ENCODE results near the gene KIAA1143. TPM values are rescaled to one million over a fixed set of nuclear protein-coding genes. Genes with fewer than 3 reads are reported as not detected.

KIAA1143 gene
- total and polyA plus RNA-seq, 9 of the 15 experiments (the other 6 are each of a cell fraction or from before 2014, with no cell fraction given) = 25.6 to 72.0 (median 42.2) TPM

DNA sequence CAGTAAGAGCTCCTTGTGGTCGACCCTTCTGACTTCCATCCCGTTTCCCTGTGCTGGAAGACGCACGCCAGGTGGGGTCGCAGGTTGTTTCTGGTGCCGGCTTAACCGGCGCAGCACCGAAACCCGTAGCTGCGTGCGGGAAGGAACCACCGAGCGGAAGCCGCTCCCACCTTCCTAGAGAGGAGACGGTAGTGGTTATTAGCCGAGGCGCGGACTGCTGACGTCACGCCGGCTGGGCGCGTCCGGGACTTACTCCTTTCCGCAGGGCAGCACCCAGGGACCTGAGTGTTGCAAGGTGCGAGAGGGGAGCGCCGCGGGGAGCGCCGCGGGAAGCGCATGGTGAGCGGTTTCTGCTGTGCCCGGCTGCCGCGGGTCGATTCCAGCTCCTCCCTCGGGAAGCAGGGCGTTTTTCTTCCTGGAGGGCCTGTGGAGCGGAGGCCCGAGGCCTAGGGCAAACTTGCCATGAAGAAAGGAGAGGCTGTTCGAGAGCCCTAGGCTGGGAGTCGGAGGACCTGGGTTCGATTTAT is 32.0 kb downstream of the KIAA1143 start, which contains the start of gene ZNF501 (continued):
- TF ChIP-seq, protein P1, sequence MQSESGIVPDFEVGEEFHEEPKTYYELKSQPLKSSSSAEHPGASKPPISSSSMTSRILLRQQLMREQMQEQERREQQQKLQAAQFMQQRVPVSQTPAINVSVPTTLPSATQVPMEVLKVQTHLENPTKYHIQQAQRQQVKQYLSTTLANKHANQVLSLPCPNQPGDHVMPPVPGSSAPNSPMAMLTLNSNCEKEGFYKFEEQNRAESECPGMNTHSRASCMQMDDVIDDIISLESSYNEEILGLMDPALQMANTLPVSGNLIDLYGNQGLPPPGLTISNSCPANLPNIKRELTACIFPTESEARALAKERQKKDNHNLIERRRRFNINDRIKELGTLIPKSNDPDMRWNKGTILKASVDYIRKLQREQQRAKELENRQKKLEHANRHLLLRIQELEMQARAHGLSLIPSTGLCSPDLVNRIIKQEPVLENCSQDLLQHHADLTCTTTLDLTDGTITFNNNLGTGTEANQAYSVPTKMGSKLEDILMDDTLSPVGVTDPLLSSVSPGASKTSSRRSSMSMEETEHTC (IDR thresholded peaks at IDR 0.05) = no peak
- TF ChIP-seq COPS2 (conservative IDR thresholded peaks at IDR 0.05) (no peak), TCF3 (CRISPR knock-in tag; IDR thresholded peaks at IDR 0.05) (0 out of 2 replicates have a peak, but pooled peaks have one; percentile 19), PCBP1 (IDR thresholded peaks at IDR 0.05; ENCODE audit: low read depth, low read length, poor library complexity, severe bottlenecking) (peak; percentile 66), PHF8 (IDR thresholded peaks at IDR 0.05; ENCODE audit: borderline replicate concordance, low read length) (peak; percentile 74), CBX8 (IDR thresholded peaks at IDR 0.05; ENCODE audit: borderline replicate concordance, extremely low read depth, low read depth, low read length, poor library complexity, severe bottlenecking) (no peak), ZNF3 (CRISPR knock-in tag; IDR thresholded peaks at IDR 0.05) (no peak), POLR2AphosphoS5 (IDR thresholded peaks at IDR 0.05; ENCODE audit: control insufficient read depth, insufficient read depth, low read depth, low read length) (peak; percentile 56), MXI1 (IDR thresholded peaks at IDR 0.05; ENCODE audit: low read depth, low read length) (0 out of 2 replicates have a peak, but pooled peaks have one; percentile 43), ZFX (CRISPR knock-in tag; IDR thresholded peaks at IDR 0.05) (peak; percentile 68), RBM22 (IDR thresholded peaks at IDR 0.05; ENCODE audit: low read depth, low read length, poor library complexity, severe bottlenecking) (peak; percentile 68), ERF (CRISPR knock-in tag; IDR thresholded peaks at IDR 0.05) (peak; percentile 81; the same call in 1 of the 2 replicates)
- TF ChIP-seq, protein P2, sequence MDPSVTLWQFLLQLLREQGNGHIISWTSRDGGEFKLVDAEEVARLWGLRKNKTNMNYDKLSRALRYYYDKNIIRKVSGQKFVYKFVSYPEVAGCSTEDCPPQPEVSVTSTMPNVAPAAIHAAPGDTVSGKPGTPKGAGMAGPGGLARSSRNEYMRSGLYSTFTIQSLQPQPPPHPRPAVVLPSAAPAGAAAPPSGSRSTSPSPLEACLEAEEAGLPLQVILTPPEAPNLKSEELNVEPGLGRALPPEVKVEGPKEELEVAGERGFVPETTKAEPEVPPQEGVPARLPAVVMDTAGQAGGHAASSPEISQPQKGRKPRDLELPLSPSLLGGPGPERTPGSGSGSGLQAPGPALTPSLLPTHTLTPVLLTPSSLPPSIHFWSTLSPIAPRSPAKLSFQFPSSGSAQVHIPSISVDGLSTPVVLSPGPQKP (CRISPR knock-in tag; IDR thresholded peaks at IDR 0.05) = no peak
- TF ChIP-seq, protein P3, sequence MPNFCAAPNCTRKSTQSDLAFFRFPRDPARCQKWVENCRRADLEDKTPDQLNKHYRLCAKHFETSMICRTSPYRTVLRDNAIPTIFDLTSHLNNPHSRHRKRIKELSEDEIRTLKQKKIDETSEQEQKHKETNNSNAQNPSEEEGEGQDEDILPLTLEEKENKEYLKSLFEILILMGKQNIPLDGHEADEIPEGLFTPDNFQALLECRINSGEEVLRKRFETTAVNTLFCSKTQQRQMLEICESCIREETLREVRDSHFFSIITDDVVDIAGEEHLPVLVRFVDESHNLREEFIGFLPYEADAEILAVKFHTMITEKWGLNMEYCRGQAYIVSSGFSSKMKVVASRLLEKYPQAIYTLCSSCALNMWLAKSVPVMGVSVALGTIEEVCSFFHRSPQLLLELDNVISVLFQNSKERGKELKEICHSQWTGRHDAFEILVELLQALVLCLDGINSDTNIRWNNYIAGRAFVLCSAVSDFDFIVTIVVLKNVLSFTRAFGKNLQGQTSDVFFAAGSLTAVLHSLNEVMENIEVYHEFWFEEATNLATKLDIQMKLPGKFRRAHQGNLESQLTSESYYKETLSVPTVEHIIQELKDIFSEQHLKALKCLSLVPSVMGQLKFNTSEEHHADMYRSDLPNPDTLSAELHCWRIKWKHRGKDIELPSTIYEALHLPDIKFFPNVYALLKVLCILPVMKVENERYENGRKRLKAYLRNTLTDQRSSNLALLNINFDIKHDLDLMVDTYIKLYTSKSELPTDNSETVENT (CRISPR knock-in tag; IDR thresholded peaks at IDR 0.05) = peak; percentile 99
- TF ChIP-seq, protein P4, sequence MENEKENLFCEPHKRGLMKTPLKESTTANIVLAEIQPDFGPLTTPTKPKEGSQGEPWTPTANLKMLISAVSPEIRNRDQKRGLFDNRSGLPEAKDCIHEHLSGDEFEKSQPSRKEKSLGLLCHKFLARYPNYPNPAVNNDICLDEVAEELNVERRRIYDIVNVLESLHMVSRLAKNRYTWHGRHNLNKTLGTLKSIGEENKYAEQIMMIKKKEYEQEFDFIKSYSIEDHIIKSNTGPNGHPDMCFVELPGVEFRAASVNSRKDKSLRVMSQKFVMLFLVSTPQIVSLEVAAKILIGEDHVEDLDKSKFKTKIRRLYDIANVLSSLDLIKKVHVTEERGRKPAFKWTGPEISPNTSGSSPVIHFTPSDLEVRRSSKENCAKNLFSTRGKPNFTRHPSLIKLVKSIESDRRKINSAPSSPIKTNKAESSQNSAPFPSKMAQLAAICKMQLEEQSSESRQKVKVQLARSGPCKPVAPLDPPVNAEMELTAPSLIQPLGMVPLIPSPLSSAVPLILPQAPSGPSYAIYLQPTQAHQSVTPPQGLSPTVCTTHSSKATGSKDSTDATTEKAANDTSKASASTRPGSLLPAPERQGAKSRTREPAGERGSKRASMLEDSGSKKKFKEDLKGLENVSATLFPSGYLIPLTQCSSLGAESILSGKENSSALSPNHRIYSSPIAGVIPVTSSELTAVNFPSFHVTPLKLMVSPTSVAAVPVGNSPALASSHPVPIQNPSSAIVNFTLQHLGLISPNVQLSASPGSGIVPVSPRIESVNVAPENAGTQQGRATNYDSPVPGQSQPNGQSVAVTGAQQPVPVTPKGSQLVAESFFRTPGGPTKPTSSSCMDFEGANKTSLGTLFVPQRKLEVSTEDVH (IDR thresholded peaks at IDR 0.05; ENCODE audit: low read depth, partially characterized antibody) = peak; percentile 76
- TF ChIP-seq, protein P5, sequence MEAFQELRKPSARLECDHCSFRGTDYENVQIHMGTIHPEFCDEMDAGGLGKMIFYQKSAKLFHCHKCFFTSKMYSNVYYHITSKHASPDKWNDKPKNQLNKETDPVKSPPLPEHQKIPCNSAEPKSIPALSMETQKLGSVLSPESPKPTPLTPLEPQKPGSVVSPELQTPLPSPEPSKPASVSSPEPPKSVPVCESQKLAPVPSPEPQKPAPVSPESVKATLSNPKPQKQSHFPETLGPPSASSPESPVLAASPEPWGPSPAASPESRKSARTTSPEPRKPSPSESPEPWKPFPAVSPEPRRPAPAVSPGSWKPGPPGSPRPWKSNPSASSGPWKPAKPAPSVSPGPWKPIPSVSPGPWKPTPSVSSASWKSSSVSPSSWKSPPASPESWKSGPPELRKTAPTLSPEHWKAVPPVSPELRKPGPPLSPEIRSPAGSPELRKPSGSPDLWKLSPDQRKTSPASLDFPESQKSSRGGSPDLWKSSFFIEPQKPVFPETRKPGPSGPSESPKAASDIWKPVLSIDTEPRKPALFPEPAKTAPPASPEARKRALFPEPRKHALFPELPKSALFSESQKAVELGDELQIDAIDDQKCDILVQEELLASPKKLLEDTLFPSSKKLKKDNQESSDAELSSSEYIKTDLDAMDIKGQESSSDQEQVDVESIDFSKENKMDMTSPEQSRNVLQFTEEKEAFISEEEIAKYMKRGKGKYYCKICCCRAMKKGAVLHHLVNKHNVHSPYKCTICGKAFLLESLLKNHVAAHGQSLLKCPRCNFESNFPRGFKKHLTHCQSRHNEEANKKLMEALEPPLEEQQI (IDR thresholded peaks at IDR 0.05) = peak; percentile 71; the same call in 1 of the 2 replicates

Data from K562 (cell line).